WTC11 (cell line): ENCODE data around the gene INO80B. TPM values are rescaled to one million over a fixed set of nuclear protein-coding genes. Genes with fewer than 3 reads are reported as not detected.

Experiments used
- ATF1 ChIP-seq: sonication (generic); formaldehyde crosslinking; IDR thresholded peaks from 2 replicates; pipeline ENCODE4 v1.8.1; 2023; ENCODE audit warnings: mild to moderate bottlenecking, moderate library complexity, missing genetic modification reagents
- CBFB ChIP-seq: sonication (generic); formaldehyde crosslinking; IDR thresholded peaks from 2 replicates; pipeline ENCODE4 v1.8.1; 2022; ENCODE audit warnings: mild to moderate bottlenecking, low read depth, missing genetic modification reagents
- CREB1 ChIP-seq: sonication (generic); formaldehyde crosslinking; IDR thresholded peaks from 2 replicates; pipeline ENCODE4 v1.8.0; 2023; ENCODE audit warnings: mild to moderate bottlenecking, missing genetic modification reagents
- GABPB1 ChIP-seq: sonication (generic); formaldehyde crosslinking; IDR thresholded peaks from 2 replicates; pipeline ENCODE4 v1.8.1; 2023; ENCODE audit warnings: mild to moderate bottlenecking, missing genetic modification reagents
- GRHL2 ChIP-seq: fragments of 250-450 bp; sonication (Bioruptor Pico); IDR thresholded peaks from 2 replicates; pipeline ENCODE4 v1.8.0; 2022; ENCODE audit warnings: mild to moderate bottlenecking, moderate library complexity; ENCODE audit not compliant: insufficient replicate concordance, severe bottlenecking
- IRF2 ChIP-seq: sonication (generic); formaldehyde crosslinking; IDR thresholded peaks from 2 replicates; pipeline ENCODE4 v1.8.0; 2022; ENCODE audit warnings: low read depth, missing genetic modification reagents, borderline replicate concordance
- NFATC4 ChIP-seq: fragments of 250-450 bp; sonication (Bioruptor Pico); IDR thresholded peaks from 2 replicates; pipeline ENCODE4 v1.9.0; 2021; ENCODE audit warnings: mild to moderate bottlenecking
- NFE2L1 ChIP-seq: sonication (generic); formaldehyde crosslinking; IDR thresholded peaks from 2 replicates; pipeline ENCODE4 v1.8.1; 2023; ENCODE audit warnings: missing genetic modification reagents
- NR2C2 ChIP-seq: sonication (generic); formaldehyde crosslinking; IDR thresholded peaks from 2 replicates; pipeline ENCODE4 v1.8.0; 2022; ENCODE audit warnings: mild to moderate bottlenecking, missing genetic modification reagents
- PRRX2 ChIP-seq: fragments of 250-450 bp; sonication (Bioruptor Pico); IDR thresholded peaks from 2 replicates; pipeline ENCODE4 v1.8.0; 2021; ENCODE audit warnings: mild to moderate bottlenecking
- RELA ChIP-seq: sonication (generic); formaldehyde crosslinking; IDR thresholded peaks from 2 replicates; pipeline ENCODE4 v1.8.1; 2022; ENCODE audit warnings: missing genetic modification reagents, mild to moderate bottlenecking, borderline replicate concordance
- TEAD1 ChIP-seq: sonication (generic); formaldehyde crosslinking; IDR thresholded peaks from 2 replicates; pipeline ENCODE4 v1.8.0; 2022; ENCODE audit warnings: mild to moderate bottlenecking, missing genetic modification reagents
- ZBTB21 ChIP-seq: sonication (generic); formaldehyde crosslinking; IDR thresholded peaks from 2 replicates; pipeline ENCODE4 v1.8.1; 2023; ENCODE audit warnings: mild to moderate bottlenecking, missing genetic modification reagents, borderline replicate concordance
- total RNA-seq: library from RNA; stranded (reverse); gene quantifications from 3 replicates; pipeline ENCODE4 v1.2.3, GENCODE V29; 2021
- TF ChIP-seq, protein P1 (sequence below): fragments of 250-450 bp; sonication (Bioruptor Pico); IDR thresholded peaks from 2 replicates; pipeline ENCODE4 v1.9.0; 2021; ENCODE audit warnings: mild to moderate bottlenecking
- TF ChIP-seq, protein P2 (sequence below): sonication (generic); formaldehyde crosslinking; IDR thresholded peaks from 2 replicates; pipeline ENCODE4 v1.8.1; 2022; ENCODE audit warnings: missing genetic modification reagents, borderline replicate concordance
- TF ChIP-seq, protein P3 (sequence below): sonication (generic); formaldehyde crosslinking; IDR thresholded peaks from 2 replicates; pipeline ENCODE4 v1.8.0; 2022; ENCODE audit warnings: mild to moderate bottlenecking, missing genetic modification reagents
- TF ChIP-seq, protein P4 (sequence below): sonication (generic); formaldehyde crosslinking; IDR thresholded peaks from 2 replicates; pipeline ENCODE4 v1.8.1; 2022; ENCODE audit warnings: mild to moderate bottlenecking, moderate library complexity, missing genetic modification reagents
- TF ChIP-seq, protein P5 (sequence below): sonication (generic); formaldehyde crosslinking; IDR thresholded peaks from 2 replicates; pipeline ENCODE4 v1.8.1; 2022; ENCODE audit warnings: low read depth, missing genetic modification reagents, borderline replicate concordance

Gene INO80B
- total RNA-seq, 1 experiment from 2014 or later: 20.2 TPM

DNA sequence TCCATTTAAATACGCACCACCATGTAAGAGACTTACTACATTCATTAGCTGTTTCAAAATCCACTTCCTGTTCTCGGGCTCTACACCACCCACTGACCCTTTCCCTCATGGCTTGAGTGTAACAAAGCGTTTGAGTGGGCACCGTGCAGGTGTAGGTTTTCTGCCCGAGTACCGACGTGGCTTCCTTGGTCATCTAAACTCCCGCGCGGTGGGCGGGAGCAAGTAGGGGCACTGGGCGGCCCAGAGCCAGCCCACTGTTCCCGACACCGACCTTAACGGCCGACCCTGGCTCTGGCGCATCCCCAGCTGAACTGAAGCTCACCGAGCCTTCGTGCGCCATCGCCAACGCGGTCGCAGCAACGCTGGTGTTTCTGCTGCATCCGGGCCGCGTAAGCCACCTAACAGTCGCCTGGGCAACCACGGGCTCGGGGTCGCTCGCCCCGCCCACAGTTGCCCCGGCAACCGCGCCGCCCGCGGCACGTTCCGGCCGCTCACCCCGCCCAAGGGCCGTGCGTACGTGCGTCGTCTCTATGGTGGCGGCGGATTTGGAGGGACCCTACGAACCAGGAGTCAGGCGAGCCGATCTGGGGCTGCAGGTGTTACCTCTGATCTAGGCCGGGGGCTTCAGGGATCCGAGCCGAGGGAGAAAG is 33.5 kb upstream of the INO80B start, which contains the start of the genes C2orf81 and WDR54 (continued):
- TF ChIP-seq, protein P1, sequence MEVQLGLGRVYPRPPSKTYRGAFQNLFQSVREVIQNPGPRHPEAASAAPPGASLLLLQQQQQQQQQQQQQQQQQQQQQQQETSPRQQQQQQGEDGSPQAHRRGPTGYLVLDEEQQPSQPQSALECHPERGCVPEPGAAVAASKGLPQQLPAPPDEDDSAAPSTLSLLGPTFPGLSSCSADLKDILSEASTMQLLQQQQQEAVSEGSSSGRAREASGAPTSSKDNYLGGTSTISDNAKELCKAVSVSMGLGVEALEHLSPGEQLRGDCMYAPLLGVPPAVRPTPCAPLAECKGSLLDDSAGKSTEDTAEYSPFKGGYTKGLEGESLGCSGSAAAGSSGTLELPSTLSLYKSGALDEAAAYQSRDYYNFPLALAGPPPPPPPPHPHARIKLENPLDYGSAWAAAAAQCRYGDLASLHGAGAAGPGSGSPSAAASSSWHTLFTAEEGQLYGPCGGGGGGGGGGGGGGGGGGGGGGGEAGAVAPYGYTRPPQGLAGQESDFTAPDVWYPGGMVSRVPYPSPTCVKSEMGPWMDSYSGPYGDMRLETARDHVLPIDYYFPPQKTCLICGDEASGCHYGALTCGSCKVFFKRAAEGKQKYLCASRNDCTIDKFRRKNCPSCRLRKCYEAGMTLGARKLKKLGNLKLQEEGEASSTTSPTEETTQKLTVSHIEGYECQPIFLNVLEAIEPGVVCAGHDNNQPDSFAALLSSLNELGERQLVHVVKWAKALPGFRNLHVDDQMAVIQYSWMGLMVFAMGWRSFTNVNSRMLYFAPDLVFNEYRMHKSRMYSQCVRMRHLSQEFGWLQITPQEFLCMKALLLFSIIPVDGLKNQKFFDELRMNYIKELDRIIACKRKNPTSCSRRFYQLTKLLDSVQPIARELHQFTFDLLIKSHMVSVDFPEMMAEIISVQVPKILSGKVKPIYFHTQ (CRISPR knock-in tag): no peak
- TF ChIP-seq GRHL2 (CRISPR knock-in tag) (no peak), NFE2L1 (CRISPR knock-in tag) (peak; percentile 19; the same call in 1 of the 2 replicates), IRF2 (CRISPR knock-in tag) (no peak), TEAD1 (CRISPR knock-in tag) (peak; percentile 41; the same call in 1 of the 2 replicates), NR2C2 (CRISPR knock-in tag) (0 out of 2 replicates have a peak, but pooled peaks have one; percentile 45), CREB1 (CRISPR knock-in tag) (0 out of 2 replicates have a peak, but pooled peaks have one; percentile 32), GABPB1 (CRISPR knock-in tag) (no peak), PRRX2 (no peak), CBFB (CRISPR knock-in tag) (no peak; the same call in 1 of the 2 replicates), ATF1 (CRISPR knock-in tag) (no peak), NFATC4 (no peak), RELA (CRISPR knock-in tag) (no peak), ZBTB21 (no peak)
- TF ChIP-seq, protein P2, sequence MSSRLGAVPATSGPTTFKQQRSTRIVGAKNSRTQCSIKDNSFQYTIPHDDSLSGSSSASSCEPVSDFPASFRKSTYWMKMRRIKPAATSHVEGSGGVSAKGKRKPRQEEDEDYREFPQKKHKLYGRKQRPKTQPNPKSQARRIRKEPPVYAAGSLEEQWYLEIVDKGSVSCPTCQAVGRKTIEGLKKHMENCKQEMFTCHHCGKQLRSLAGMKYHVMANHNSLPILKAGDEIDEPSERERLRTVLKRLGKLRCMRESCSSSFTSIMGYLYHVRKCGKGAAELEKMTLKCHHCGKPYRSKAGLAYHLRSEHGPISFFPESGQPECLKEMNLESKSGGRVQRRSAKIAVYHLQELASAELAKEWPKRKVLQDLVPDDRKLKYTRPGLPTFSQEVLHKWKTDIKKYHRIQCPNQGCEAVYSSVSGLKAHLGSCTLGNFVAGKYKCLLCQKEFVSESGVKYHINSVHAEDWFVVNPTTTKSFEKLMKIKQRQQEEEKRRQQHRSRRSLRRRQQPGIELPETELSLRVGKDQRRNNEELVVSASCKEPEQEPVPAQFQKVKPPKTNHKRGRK (CRISPR knock-in tag): no peak
- TF ChIP-seq, protein P3, sequence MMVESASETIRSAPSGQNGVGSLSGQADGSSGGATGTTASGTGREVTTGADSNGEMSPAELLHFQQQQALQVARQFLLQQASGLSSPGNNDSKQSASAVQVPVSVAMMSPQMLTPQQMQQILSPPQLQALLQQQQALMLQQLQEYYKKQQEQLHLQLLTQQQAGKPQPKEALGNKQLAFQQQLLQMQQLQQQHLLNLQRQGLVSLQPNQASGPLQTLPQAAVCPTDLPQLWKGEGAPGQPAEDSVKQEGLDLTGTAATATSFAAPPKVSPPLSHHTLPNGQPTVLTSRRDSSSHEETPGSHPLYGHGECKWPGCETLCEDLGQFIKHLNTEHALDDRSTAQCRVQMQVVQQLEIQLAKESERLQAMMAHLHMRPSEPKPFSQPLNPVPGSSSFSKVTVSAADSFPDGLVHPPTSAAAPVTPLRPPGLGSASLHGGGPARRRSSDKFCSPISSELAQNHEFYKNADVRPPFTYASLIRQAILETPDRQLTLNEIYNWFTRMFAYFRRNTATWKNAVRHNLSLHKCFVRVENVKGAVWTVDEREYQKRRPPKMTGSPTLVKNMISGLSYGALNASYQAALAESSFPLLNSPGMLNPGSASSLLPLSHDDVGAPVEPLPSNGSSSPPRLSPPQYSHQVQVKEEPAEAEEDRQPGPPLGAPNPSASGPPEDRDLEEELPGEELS (CRISPR knock-in tag): peak; percentile 90; the same call in 1 of the 2 replicates
- TF ChIP-seq, protein P4, sequence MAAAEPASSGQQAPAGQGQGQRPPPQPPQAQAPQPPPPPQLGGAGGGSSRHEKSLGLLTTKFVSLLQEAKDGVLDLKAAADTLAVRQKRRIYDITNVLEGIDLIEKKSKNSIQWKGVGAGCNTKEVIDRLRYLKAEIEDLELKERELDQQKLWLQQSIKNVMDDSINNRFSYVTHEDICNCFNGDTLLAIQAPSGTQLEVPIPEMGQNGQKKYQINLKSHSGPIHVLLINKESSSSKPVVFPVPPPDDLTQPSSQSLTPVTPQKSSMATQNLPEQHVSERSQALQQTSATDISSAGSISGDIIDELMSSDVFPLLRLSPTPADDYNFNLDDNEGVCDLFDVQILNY (CRISPR knock-in tag): no peak
- TF ChIP-seq, protein P5, sequence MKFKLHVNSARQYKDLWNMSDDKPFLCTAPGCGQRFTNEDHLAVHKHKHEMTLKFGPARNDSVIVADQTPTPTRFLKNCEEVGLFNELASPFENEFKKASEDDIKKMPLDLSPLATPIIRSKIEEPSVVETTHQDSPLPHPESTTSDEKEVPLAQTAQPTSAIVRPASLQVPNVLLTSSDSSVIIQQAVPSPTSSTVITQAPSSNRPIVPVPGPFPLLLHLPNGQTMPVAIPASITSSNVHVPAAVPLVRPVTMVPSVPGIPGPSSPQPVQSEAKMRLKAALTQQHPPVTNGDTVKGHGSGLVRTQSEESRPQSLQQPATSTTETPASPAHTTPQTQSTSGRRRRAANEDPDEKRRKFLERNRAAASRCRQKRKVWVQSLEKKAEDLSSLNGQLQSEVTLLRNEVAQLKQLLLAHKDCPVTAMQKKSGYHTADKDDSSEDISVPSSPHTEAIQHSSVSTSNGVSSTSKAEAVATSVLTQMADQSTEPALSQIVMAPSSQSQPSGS: no peak
